HCEC 1CT (cell line): ENCODE results near the gene KCNQ1.

Source experiments
- DNase-seq: peaks from one replicate; pipeline ENCODE4 v3.0.0-alpha.2; 2017

Gene KCNQ1

GRCh38 chr11:2804701-2805387 is 360.0 kb downstream of the KCNQ1 start:
- DNase-seq, result no peak

GRCh38 chr11:2805388-2806056 is 360.7 kb downstream of the KCNQ1 start:
- no peak for DNase-seq

GRCh38 chr11:2806351-2807024 is 361.7 kb downstream of the KCNQ1 start:
- DNase-seq, result no peak

GRCh38 chr11:2807025-2807681 is 362.3 kb downstream of the KCNQ1 start:
- no peak for DNase-seq

GRCh38 chr11:2807801-2808241 is 363.0 kb downstream of the KCNQ1 start:
- DNase-seq, result no peak

- no peak for DNase-seq
Measured at GRCh38 chr11:2808850-2809846, 364.3 kb downstream of the KCNQ1 start.

GRCh38 chr11:2809854-2810253 is 365.0 kb downstream of the KCNQ1 start:
- no peak for DNase-seq

- DNase-seq, result no peak
Measured at GRCh38 chr11:2810411-2811205, 365.8 kb downstream of the KCNQ1 start.

- DNase-seq, result no peak
Measured at GRCh38 chr11:2811206-2812091, 366.6 kb downstream of the KCNQ1 start.

- no peak for DNase-seq
Measured at GRCh38 chr11:2812371-2812991, 367.7 kb downstream of the KCNQ1 start.

GRCh38 chr11:2813141-2813908 is 368.5 kb downstream of the KCNQ1 start:
- no peak for DNase-seq

- no peak for DNase-seq
Measured at GRCh38 chr11:2813968-2814367, 369.2 kb downstream of the KCNQ1 start.

- no peak for DNase-seq
Measured at GRCh38 chr11:2814751-2815150, 369.9 kb downstream of the KCNQ1 start.

- DNase-seq, result no peak
Measured at GRCh38 chr11:2815762-2816496, 371.1 kb downstream of the KCNQ1 start.

GRCh38 chr11:2816523-2816922 is 371.7 kb downstream of the KCNQ1 start:
- DNase-seq, result no peak

GRCh38 chr11:2816941-2817421 is 372.2 kb downstream of the KCNQ1 start:
- DNase-seq, result no peak

GRCh38 chr11:2817431-2817830 is 372.6 kb downstream of the KCNQ1 start:
- DNase-seq, result no peak

GRCh38 chr11:2818021-2818420 is 373.2 kb downstream of the KCNQ1 start:
- DNase-seq, result no peak
